ENCODE measurements around the gene MMS19.

GRCh38 chr10:97494151-97494550 is 4.1 kb downstream of the MMS19 start:
- TF ChIP-seq CTCF (IDR thresholded peaks at IDR 0.05; ENCODE audit: borderline replicate concordance, extremely low read depth, low read length, poor library complexity, severe bottlenecking) (no peak), EZH2 (IDR thresholded peaks at IDR 0.05; ENCODE audit: borderline replicate concordance, low read depth, low read length, severe bottlenecking) (no peak)

All from DND-41 (cell line).